NCI-H82 treated with DMSO at 0.1 percent for 48 hours (cell line): ENCODE data around the gene CRB3.

ENCODE experiments used
- DNase-seq: peaks from one replicate; lab custom pipeline; 2025; ENCODE audit not compliant: unreplicated experiment; lab: John Stamatoyannopoulos, UW

The CRB3 gene

DNA sequence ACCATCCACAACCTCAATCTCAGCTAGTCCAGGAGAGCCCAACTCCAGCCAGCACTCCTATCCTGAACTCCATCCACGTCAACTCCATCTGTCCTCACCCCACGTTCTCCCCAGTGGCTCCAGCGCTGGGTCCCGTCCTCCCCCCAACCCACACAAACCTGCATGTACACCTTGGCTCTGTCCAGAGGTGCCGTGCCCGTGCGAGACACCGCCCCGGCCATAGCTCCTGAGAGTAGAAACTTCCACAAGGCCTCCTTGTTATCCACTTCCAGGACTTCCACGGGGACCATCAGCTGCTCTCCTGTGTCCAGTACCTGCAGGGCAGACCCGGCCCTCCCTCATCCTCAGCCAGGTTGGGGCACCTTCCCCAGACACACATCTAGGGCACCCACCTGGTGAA lies 32.2 kb upstream of the CRB3 start:
- DNase-seq = no peak

DNA sequence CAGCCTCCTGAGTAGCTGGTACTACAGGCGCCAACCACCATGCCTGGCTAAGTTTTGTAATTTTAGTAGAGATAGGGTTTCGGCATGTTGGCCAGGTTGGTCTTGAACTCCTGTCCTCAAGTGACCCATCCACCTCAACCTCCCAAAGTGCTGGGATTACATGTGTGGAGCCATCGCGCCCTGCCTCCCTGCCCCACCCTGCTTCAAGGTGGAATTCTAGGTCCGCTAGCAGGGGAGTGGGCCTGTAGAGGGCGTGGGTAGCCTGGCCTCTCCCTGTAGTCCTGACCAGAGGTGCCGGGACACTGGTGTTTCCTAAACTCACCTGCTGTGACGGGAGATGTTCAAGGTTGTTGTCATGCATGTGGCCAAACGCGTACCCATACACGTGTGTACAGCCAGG lies 30.9 kb upstream of the CRB3 start:
- no peak for DNase-seq

DNA sequence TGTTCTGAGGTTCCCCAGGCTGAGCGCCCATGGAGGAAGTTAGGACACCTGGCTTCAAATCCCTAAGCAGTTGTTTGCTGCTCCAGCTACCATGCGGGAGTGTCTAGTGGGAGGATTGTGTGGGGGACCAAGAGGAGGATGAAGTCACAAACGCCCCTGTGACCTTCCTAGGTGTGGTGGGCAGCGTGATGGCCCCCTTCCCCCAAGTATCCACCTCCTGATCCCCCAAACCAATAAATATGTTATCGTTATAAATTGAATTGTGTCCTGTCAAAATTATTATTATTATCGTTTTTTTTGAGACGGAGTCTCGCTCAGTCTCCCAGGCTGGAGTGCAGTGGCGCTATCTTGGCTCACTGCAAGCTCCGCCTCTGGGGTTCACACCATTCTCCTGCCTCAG lies 30.4 kb upstream of the CRB3 start, which contains the start of gene SLC25A41:
Gene SLC25A41 (minus strand): TSS at position 101 of the 400 bp plus-strand sequence. CDS start 70 bp downstream, at position 31.
- DNase-seq = no peak

DNA sequence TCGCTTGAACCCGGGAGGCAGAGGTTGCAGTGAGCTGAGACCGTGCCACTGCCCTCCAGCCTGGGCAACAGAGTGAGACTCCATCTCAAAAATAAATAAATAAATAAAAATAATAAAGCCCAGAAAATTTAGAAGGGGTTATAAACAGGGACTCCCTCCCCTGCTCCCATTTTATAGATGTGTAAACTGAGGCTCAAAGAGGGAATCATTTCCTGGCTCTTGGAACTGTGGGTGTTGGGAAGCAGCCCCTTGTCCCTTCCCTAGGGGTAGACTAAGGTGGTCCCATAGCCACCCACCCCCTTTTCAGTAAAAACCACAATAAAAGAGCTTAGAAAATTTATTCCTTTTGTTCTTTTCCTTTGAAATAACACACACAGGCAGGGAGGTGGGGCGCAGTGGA lies 24.3 kb upstream of the CRB3 start:
- no peak for DNase-seq

DNA sequence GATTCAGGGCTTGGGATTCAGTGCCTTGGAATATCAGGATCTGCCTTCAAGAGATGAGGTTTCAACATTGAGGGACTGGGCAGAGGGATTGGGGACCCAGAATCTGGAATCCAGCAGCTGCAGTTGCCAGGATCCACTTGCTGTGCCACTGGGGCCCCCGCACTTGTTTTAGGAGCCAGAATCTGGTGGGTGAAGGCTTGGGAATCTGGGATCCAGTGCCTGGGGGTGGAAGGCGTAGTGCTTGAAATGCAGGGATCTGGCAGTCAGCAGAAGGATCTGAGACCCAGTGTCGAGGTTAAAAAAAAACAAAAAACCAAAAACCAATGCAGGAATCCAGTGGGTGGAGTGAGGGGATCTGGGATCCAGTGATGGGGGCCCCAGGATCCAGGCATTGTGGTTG lies 23.2 kb upstream of the CRB3 start:
- no peak for DNase-seq

- no peak for DNase-seq
Measured at GRCh38 chr19:6442087-6442688, 21.9 kb upstream of the CRB3 start.

- no peak for DNase-seq
Measured at GRCh38 chr19:6443986-6444385, 20.1 kb upstream of the CRB3 start.

DNA sequence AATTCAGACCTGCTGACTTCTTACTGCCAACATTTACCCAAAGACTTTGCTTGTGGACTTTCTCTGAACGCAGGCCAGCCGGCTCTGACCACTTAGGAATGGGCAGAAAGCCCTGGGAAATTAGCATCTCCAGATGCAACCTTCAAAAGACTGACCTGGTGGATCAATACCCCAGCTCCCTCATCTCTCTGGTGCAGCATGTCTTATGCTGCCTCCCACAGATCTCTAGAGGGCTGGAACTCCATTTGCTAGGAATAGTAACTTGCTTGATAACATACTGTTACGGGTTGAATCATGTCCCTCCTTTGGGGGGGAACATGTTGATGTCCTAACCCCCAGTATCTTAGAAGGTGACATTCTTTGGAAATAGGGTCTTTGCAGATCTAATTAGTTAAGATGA lies 17.6 kb upstream of the CRB3 start:
- no peak for DNase-seq

- DNase-seq = no peak
Measured at GRCh38 chr19:6448045-6448444, 16.0 kb upstream of the CRB3 start.

DNA sequence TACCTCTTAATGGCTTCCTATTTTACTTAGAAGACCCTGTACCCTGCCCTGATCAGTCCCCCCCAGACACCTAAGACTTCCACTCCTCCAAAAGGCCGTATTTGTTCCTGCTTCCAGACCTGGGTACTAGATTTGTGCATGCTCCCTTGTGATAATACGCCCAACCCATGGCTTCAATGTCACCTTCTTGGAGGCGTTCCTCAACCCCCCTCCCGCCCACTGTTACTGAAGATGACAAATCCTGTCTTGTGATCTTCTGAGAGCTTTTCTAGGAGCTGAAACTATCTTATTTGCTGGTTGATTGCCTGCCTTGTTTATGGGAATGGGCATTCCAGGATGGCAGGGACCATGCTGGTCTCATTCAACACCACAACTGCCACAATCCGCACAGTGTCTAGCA lies 13.9 kb upstream of the CRB3 start:
- no peak for DNase-seq

DNA sequence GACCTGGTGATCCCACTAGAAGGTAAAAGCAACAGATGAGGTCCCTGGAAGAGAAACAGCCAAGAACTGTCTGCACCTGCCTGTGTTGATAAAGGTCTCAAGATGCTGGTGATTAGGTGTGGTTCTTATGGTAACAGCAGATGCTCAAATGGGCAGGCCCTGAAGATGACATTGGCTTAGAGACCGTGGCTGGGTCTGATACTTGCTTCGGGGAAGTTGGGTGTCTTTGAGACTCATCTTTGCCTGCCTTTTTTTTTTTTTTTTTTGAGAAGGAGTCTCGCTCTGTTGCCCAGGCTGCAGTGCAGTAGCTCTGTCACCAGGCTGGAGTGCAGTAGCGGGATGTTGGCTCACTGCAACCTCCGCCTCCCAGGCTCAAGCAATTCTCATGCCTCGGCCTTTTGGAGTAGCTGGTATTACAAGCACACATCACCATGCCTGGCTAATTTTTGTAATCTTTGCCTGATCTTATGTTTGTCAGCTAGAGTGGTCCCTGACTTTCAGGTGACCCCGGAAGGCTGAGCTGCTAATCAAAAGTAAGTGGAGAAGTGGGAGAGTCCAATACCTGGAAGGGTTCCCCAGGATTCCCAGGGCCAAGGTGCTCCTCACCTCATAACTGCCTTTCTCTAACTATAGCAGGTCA lies 12.4 kb upstream of the CRB3 start:
- no peak for DNase-seq

- no peak for DNase-seq
Measured at GRCh38 chr19:6452223-6452614, 11.9 kb upstream of the CRB3 start.

DNA sequence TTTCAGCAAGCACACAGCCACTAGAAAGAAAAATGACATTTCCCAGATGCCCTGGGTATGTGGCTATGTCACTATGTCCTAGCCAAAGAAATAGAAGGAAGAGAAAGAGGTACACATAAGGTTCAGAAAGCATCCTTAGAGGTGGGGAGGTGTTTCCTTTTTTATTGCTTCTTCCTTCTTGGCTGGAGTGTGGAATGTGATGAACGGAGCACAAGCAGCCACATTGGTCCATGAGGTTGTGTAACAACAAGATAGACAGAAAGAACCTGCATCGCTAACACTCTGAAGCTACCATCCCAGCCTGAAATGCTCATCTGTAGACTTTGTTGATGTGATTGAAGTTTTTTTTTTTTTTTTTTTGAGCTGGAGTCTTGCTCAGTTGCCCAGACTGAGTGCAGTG lies 11.2 kb upstream of the CRB3 start:
- DNase-seq = no peak

- no peak for DNase-seq
Measured at GRCh38 chr19:6453951-6454565, 10.0 kb upstream of the CRB3 start.

GRCh38 chr19:6455924-6456323 lies 8.1 kb upstream of the CRB3 start:
- DNase-seq = no peak

- DNase-seq = no peak
Measured at GRCh38 chr19:6457958-6458694, 5.9 kb upstream of the CRB3 start.

DNA sequence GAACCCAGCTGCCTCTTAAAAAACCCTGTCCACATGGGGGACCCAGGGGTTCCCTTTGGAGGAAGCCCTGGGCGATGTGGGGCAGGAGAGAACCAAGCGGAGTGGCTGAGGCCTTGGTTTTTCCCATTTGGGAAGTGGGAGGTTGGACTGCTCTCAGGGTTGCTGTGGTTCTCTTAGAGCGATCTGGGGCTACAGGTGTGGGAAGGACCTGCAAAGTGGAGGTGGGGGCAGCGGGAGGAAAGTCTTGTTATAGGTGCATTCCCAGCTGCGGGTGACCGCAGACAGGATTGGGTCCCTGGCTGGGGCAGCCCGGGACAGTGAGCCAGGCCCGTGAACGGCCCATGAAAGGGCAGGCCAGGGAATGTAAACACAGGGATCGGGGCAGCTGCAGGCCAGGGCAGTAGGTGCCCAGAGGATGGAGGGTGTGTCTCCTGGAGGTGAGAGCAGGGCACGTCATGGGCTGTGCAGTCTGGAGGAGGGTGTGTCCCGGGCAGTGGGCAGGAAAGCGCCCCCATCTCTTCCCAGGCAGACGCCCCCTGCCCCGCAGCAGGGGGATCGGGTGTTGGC lies 5.3 kb upstream of the CRB3 start:
- DNase-seq = no peak

DNA sequence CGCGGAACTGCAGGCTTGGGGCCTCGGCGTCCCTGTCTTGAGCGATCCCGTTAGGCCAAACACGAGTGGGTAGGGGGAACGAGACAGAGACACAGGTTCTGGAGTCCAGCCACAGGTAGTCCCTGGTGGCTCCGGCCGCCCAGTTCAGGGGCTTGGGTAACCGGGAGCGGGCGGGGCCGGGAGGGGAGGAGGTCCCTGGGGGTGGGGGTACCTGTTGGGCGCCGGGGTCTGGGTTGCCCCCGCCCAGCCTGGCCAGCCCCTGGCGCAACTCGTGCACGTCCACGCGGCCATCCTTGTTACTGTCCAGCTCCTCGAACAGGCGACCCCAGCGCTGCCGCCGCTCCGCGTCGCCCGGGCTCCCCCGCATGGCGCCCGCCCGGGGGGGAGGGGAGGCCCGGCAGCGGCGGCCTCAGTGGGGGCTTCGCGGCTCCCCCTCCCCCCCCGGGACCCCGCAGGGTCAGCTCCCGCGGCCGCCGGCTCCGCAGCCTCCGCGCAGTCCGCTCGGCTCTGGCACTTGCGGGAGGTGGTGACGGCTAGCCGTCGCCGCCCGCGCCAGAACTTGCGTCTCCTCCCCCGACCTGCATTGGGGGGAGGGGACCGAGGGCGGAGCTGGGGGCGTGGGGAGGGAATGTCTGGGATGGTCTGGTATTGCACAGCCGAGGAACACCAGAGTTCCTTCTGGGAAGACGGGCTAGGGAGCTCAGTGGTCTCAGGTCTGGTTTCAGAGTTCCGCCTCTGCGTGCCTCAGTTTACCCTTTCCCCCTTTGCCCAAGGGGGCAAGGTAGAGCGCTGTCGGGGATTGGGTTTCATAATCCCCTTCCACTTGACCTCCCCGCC lies 4.6 kb upstream of the CRB3 start, which contains the start of gene SLC25A23:
Gene SLC25A23 (minus strand): TSS at position 531 of the 837 bp plus-strand sequence. CDS start 164 bp downstream, at position 367.
- DNase-seq = no peak

- DNase-seq = peak; percentile 89
Measured at GRCh38 chr19:6460099-6460884, 3.8 kb upstream of the CRB3 start.

DNA sequence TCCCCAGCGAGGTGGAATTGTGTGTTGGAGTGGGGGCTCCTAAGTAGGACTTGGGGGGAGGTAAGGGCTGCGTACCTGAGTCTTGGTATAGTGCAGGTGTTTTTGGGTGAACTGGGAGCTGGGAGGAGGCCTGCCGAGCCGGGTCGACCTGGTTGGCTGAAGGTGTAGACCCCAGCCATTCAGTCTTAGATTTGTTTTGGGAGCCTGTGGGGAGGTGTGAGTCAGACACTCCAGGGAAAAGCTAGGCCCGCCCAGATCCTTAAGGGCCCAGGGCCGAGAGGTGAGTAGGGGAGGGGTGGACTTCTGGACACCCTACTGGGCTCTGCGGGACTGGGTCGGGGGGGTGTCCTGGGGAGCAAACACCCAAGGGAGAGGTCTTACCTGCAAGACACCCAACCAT lies 935 bp downstream of the CRB3 start:
- DNase-seq = no peak
